Mesenchymal stem cell (in vitro differentiated cells and primary cell): ENCODE measurements around the gene PLEKHG7.

ENCODE experiments used
- DNase-seq: peaks from one replicate; pipeline ENCODE4 v3.0.0-alpha.2; 2013
- H2AFZ ChIP-seq: one replicate; pipeline ENCODE4 v1.6.1; 2013; ENCODE audit warnings: low read depth, mild to moderate bottlenecking, control low read depth, inconsistent platforms, low read length, moderate library complexity
- H2AK5ac ChIP-seq: 2 replicates; pipeline ENCODE4 v1.6.1; 2013; ENCODE audit warnings: low read length, moderate library complexity, mild to moderate bottlenecking, inconsistent platforms; ENCODE audit not compliant: severe bottlenecking
- H2BK120ac ChIP-seq: one replicate; pipeline ENCODE4 v1.6.1; 2013; ENCODE audit warnings: low read depth, mild to moderate bottlenecking, inconsistent platforms, low read length, moderate library complexity
- H2BK12ac ChIP-seq, 2 experiments: one replicate each; pipeline ENCODE4 v1.6.1; 2013; ENCODE audit warnings: inconsistent platforms in 2 of 2, low read length in 2 of 2, mild to moderate bottlenecking in 2 of 2, moderate library complexity in 2 of 2, control low read depth in 1 of 2
- H2BK15ac ChIP-seq: one replicate; pipeline ENCODE4 v1.6.1; 2013; ENCODE audit warnings: mild to moderate bottlenecking, low read depth, inconsistent platforms; ENCODE audit not compliant: poor library complexity, severe bottlenecking
- H2BK5ac ChIP-seq: 2 replicates; pipeline ENCODE4 v1.6.1; 2013; ENCODE audit warnings: low read depth, mild to moderate bottlenecking, low read length, control low read depth, inconsistent platforms; ENCODE audit not compliant: poor library complexity, severe bottlenecking
- H3K14ac ChIP-seq, 2 experiments: one replicate each; pipeline ENCODE4 v1.6.1; 2013; ENCODE audit warnings: inconsistent platforms in 2 of 2, low read length in 2 of 2, control low read depth in 1 of 2, mild to moderate bottlenecking in 1 of 2, moderate library complexity in 1 of 2
- H3K18ac ChIP-seq, 2 experiments: one replicate each; pipeline ENCODE4 v1.6.1; 2013; ENCODE audit warnings: inconsistent platforms in 2 of 2, low read length in 2 of 2, control low read depth in 1 of 2, low read depth in 1 of 2, mild to moderate bottlenecking in 1 of 2
- H3K23ac ChIP-seq, 2 experiments: one replicate each; pipeline ENCODE4 v1.6.1; 2013; ENCODE audit warnings: inconsistent platforms in 2 of 2, low read length in 2 of 2, mild to moderate bottlenecking in 2 of 2, moderate library complexity in 2 of 2, control low read depth in 1 of 2
- H3K27ac ChIP-seq: 2 replicates; pipeline ENCODE4 v1.5.1; 2013; ENCODE audit warnings: mild to moderate bottlenecking, moderate library complexity, low read length, control low read depth, inconsistent platforms; ENCODE audit not compliant: poor library complexity, severe bottlenecking
- H3K27me3 ChIP-seq, 2 experiments: 2 replicates each; pipeline versions ENCODE4 v1.6.1 to v1.7.0; 2013; ENCODE audit warnings: low read length in 2 of 2, mild to moderate bottlenecking in 2 of 2, moderate library complexity in 2 of 2, control low read depth in 1 of 2, inconsistent platforms in 1 of 2; ENCODE audit not compliant: control insufficient read depth in 1 of 2, insufficient read depth in 1 of 2
- H3K36me3 ChIP-seq, 2 experiments: 2 replicates each; pipeline versions ENCODE4 v1.6.1 to v1.7.0; 2013; ENCODE audit warnings: low read length in 2 of 2, control low read depth in 1 of 2, inconsistent platforms in 1 of 2, low read depth in 1 of 2, mild to moderate bottlenecking in 1 of 2; ENCODE audit not compliant: insufficient read depth in 2 of 2, control insufficient read depth in 1 of 2
- H3K4ac ChIP-seq, 2 experiments: one replicate each; pipeline ENCODE4 v1.6.1; 2013; ENCODE audit warnings: inconsistent platforms in 2 of 2, low read length in 2 of 2, mild to moderate bottlenecking in 2 of 2, moderate library complexity in 2 of 2, control low read depth in 1 of 2, low read depth in 1 of 2
- H3K4me1 ChIP-seq: 2 replicates; pipeline ENCODE4 v1.6.1; 2013; ENCODE audit warnings: low read depth, low read length, control low read depth; ENCODE audit not compliant: control insufficient read depth, insufficient read depth
- H3K4me2 ChIP-seq: 2 replicates; pipeline ENCODE4 v1.6.1; 2013; ENCODE audit warnings: low read length, mild to moderate bottlenecking, inconsistent platforms; ENCODE audit not compliant: poor library complexity, severe bottlenecking
- H3K4me3 ChIP-seq, 2 experiments: 2 replicates each; pipeline versions ENCODE4 v1.5.1 to v1.7.0; 2013; ENCODE audit warnings: low read length in 2 of 2, mild to moderate bottlenecking in 2 of 2, control low read depth in 1 of 2, low read depth in 1 of 2; ENCODE audit not compliant: insufficient read depth in 1 of 2
- H3K79me1 ChIP-seq: replicated peaks from 2 replicates; pipeline ENCODE4 v1.6.1; 2013; ENCODE audit warnings: mild to moderate bottlenecking, control low read depth, low read length, inconsistent platforms; ENCODE audit not compliant: poor library complexity, severe bottlenecking
- H3K9ac ChIP-seq: 2 replicates; pipeline ENCODE4 v1.7.0; 2013; ENCODE audit warnings: mild to moderate bottlenecking, low read length, moderate library complexity
- H3K9me3 ChIP-seq: 2 replicates; pipeline ENCODE4 v1.7.0; 2013; ENCODE audit warnings: mild to moderate bottlenecking, low read length; ENCODE audit not compliant: control insufficient read depth
- H4K8ac ChIP-seq: one replicate; pipeline ENCODE4 v1.6.1; 2013; ENCODE audit warnings: inconsistent platforms, mild to moderate bottlenecking, low read length, moderate library complexity
- H4K91ac ChIP-seq: one replicate; pipeline ENCODE4 v1.6.1; 2013; ENCODE audit warnings: mild to moderate bottlenecking, low read length, inconsistent platforms
- WGBS: methylation state at CpG from one replicate; pipeline ENCODE4 v1.1.7; 2013; ENCODE audit warnings: mixed read lengths; 5-methylcytosine and 5-hydroxymethylcytosine counted together

Gene PLEKHG7

GRCh38 chr12:92721130-92721529, 18.3 kb downstream of the PLEKHG7 start:
- no peaks in the 10 kb centered on the region for H3K36me3 ChIP-seq
- no peak overlapping the region for H2BK15ac ChIP-seq
- H2BK120ac ChIP-seq = no peak overlapping the region
- peaks cover 6% of the 10 kb centered on the region for H3K9me3 ChIP-seq
- H2BK5ac ChIP-seq = no peak overlapping the region
- no peak overlapping the region for H2AFZ ChIP-seq
- no peak overlapping the region for H4K8ac ChIP-seq
- no peak overlapping the region for H2BK12ac ChIP-seq
- no peak overlapping the region for H3K14ac ChIP-seq
- H3K4me1 ChIP-seq = peaks cover 4% of the 10 kb centered on the region
- no peak overlapping the region for H3K18ac ChIP-seq
- no peaks in the 10 kb centered on the region for H3K79me1 ChIP-seq
- 80% methylated on average over 7 of the region's 8 CpGs for WGBS
- no peak overlapping the region for H3K4me3 ChIP-seq
- no peak overlapping the region for H3K4ac ChIP-seq
- H2AK5ac ChIP-seq = no peak overlapping the region
- no peak overlapping the region for H3K27ac ChIP-seq
- no peaks in the 10 kb centered on the region for H3K27me3 ChIP-seq
- no peak overlapping the region for H4K91ac ChIP-seq
- H3K9ac ChIP-seq = no peak overlapping the region
- no peak overlapping the region for H3K23ac ChIP-seq
- no peak for DNase-seq
- no peak overlapping the region for H3K4me2 ChIP-seq

GRCh38 chr12:92721656-92722055, 18.9 kb downstream of the PLEKHG7 start:
- H2AFZ ChIP-seq = no peak overlapping the region
- no peak overlapping the region for H3K9ac ChIP-seq
- H4K91ac ChIP-seq = no peak overlapping the region
- no peaks in the 10 kb centered on the region for H3K36me3 ChIP-seq
- H2BK120ac ChIP-seq = no peak overlapping the region
- no peak overlapping the region for H2BK15ac ChIP-seq
- H4K8ac ChIP-seq = no peak overlapping the region
- H3K4me2 ChIP-seq = no peak overlapping the region
- H2AK5ac ChIP-seq = no peak overlapping the region
- no peak overlapping the region for H2BK12ac ChIP-seq
- no peak for DNase-seq
- H3K27ac ChIP-seq = no peak overlapping the region
- WGBS = no CpG with 5 or more reads among the region's 1 CpG
- no peaks in the 10 kb centered on the region for H3K79me1 ChIP-seq
- H3K18ac ChIP-seq = no peak overlapping the region
- no peak overlapping the region for H3K14ac ChIP-seq
- H3K23ac ChIP-seq = no peak overlapping the region
- H3K4me1 ChIP-seq = peaks cover 4% of the 10 kb centered on the region
- no peak overlapping the region for H3K4me3 ChIP-seq
- H2BK5ac ChIP-seq = no peak overlapping the region
- H3K27me3 ChIP-seq = no peaks in the 10 kb centered on the region
- peaks cover 6% of the 10 kb centered on the region for H3K9me3 ChIP-seq
- H3K4ac ChIP-seq = no peak overlapping the region

GRCh38 chr12:92722897-92723296, 20.1 kb downstream of the PLEKHG7 start:
- H2BK12ac ChIP-seq = no peak overlapping the region
- H2AK5ac ChIP-seq = no peak overlapping the region
- no peak overlapping the region for H3K4me2 ChIP-seq
- H3K27ac ChIP-seq = no peak overlapping the region
- no peak overlapping the region for H3K4me3 ChIP-seq
- 92% methylated on average over 3 of the region's 3 CpGs for WGBS
- no peak overlapping the region for H2BK15ac ChIP-seq
- no peak overlapping the region for H3K23ac ChIP-seq
- H3K36me3 ChIP-seq = no peaks in the 10 kb centered on the region
- no peak overlapping the region for H3K4ac ChIP-seq
- no peak overlapping the region for H2BK5ac ChIP-seq
- no peaks in the 10 kb centered on the region for H3K27me3 ChIP-seq
- no peak overlapping the region for H2AFZ ChIP-seq
- H3K9me3 ChIP-seq = peaks cover 6% of the 10 kb centered on the region
- no peak overlapping the region for H3K14ac ChIP-seq
- no peak overlapping the region for H4K8ac ChIP-seq
- no peak overlapping the region for H4K91ac ChIP-seq
- DNase-seq = no peak
- no peak overlapping the region for H3K9ac ChIP-seq
- peaks cover 4% of the 10 kb centered on the region for H3K4me1 ChIP-seq
- no peak overlapping the region for H3K18ac ChIP-seq
- H2BK120ac ChIP-seq = no peak overlapping the region
- no peaks in the 10 kb centered on the region for H3K79me1 ChIP-seq

GRCh38 chr12:92726850-92727249, 24.1 kb downstream of the PLEKHG7 start:
- Histone ChIP-seq H3K79me1 (no peaks in the 10 kb centered on the region), H3K4me2 (no peak overlapping the region), H2BK12ac (no peak overlapping the region), H4K91ac (no peak overlapping the region), H3K9me3 (peaks cover 6% of the 10 kb centered on the region), H3K4ac (no peak overlapping the region), H3K9ac (no peak overlapping the region), H2AK5ac (no peak overlapping the region), H3K27ac (no peak overlapping the region), H3K18ac (no peak overlapping the region), H3K14ac (no peak overlapping the region), H3K4me1 (no peaks in the 10 kb centered on the region), H2AFZ (no peak overlapping the region), H2BK15ac (no peak overlapping the region), H3K27me3 (no peaks in the 10 kb centered on the region), H3K4me3 (no peak overlapping the region), H4K8ac (no peak overlapping the region), H3K36me3 (no peaks in the 10 kb centered on the region), H2BK120ac (no peak overlapping the region), H3K23ac (no peak overlapping the region), H2BK5ac (no peak overlapping the region)
- WGBS = 70% methylated on average over 4 of the region's 4 CpGs
- no peak for DNase-seq
